CD4-positive, alpha-beta T cell treated with Interleukin-10 for 1 hour (primary cell): ENCODE data around the gene CARMIL1.

Experiments
- DNase-seq: peaks from one replicate; pipeline ENCODE4 v3.0.0-alpha.2; 2020

The CARMIL1 gene

GRCh38 chr6:25278914-25279747 is at the start of gene CARMIL1:
Gene CARMIL1, plus strand, starts transcription at chr6:25279374. Its CDS starts 422 bp downstream, at chr6:25279796.
- DNase-seq, result peak; percentile 69

GRCh38 chr6:25229671-25230321 is 49.4 kb upstream of the CARMIL1 start:
- DNase-seq, result no peak

- no peak for DNase-seq
Observed at GRCh38 chr6:25232479-25232878, 46.7 kb upstream of the CARMIL1 start.

GRCh38 chr6:25233226-25233625 is 45.9 kb upstream of the CARMIL1 start:
- DNase-seq, result no peak

GRCh38 chr6:25237579-25237978 is 41.6 kb upstream of the CARMIL1 start:
- no peak for DNase-seq

- no peak for DNase-seq
Observed at GRCh38 chr6:25239059-25239458, 40.1 kb upstream of the CARMIL1 start.

GRCh38 chr6:25239498-25239897 is 39.7 kb upstream of the CARMIL1 start:
- no peak for DNase-seq

- no peak for DNase-seq
Observed at GRCh38 chr6:25242567-25242966, 36.6 kb upstream of the CARMIL1 start.

GRCh38 chr6:25244865-25245264 is 34.3 kb upstream of the CARMIL1 start:
- no peak for DNase-seq

- DNase-seq, result no peak
Observed at GRCh38 chr6:25248123-25248522, 31.1 kb upstream of the CARMIL1 start.

GRCh38 chr6:25249133-25249532 is 30.0 kb upstream of the CARMIL1 start:
- DNase-seq, result no peak

- DNase-seq, result no peak
Observed at GRCh38 chr6:25250878-25251277, 28.3 kb upstream of the CARMIL1 start.

- no peak for DNase-seq
Observed at GRCh38 chr6:25251426-25251825, 27.7 kb upstream of the CARMIL1 start.

- no peak for DNase-seq
Observed at GRCh38 chr6:25253351-25253750, 25.8 kb upstream of the CARMIL1 start.

GRCh38 chr6:25254671-25255070 is 24.5 kb upstream of the CARMIL1 start:
- no peak for DNase-seq

GRCh38 chr6:25257686-25258348 is 21.4 kb upstream of the CARMIL1 start:
- no peak for DNase-seq

GRCh38 chr6:25259756-25260155 is 19.4 kb upstream of the CARMIL1 start:
- no peak for DNase-seq

GRCh38 chr6:25263657-25264056 is 15.5 kb upstream of the CARMIL1 start:
- no peak for DNase-seq

- DNase-seq, result no peak
Observed at GRCh38 chr6:25266456-25267100, 12.6 kb upstream of the CARMIL1 start.

GRCh38 chr6:25267662-25268061 is 11.5 kb upstream of the CARMIL1 start:
- no peak for DNase-seq

- DNase-seq, result no peak
Observed at GRCh38 chr6:25270559-25270958, 8.6 kb upstream of the CARMIL1 start.

GRCh38 chr6:25275436-25275835 is 3.7 kb upstream of the CARMIL1 start:
- no peak for DNase-seq

- no peak for DNase-seq
Observed at GRCh38 chr6:25277386-25277785, 1.8 kb upstream of the CARMIL1 start.
